ENCODE data around the gene ARHGAP26.

ARHGAP26 gene

GRCh38 chr5:142881076-142881783 lies 111.1 kb downstream of the ARHGAP26 start:
- no peak for DNase-seq

- no peak for DNase-seq
These were observed 111.6 kb downstream of the ARHGAP26 start for GRCh38 chr5:142881784-142882126.

- no peak for DNase-seq
These were observed 112.8 kb downstream of the ARHGAP26 start for GRCh38 chr5:142883025-142883424.

- DNase-seq, result no peak
These were observed 113.3 kb downstream of the ARHGAP26 start for GRCh38 chr5:142883438-142883837.

- DNase-seq, result no peak
These were observed 113.9 kb downstream of the ARHGAP26 start for GRCh38 chr5:142884029-142884428.

GRCh38 chr5:142886211-142886610 lies 116.0 kb downstream of the ARHGAP26 start:
- DNase-seq, result no peak

GRCh38 chr5:142886956-142887355 lies 116.8 kb downstream of the ARHGAP26 start:
- no peak for DNase-seq

GRCh38 chr5:142888469-142889085 lies 118.4 kb downstream of the ARHGAP26 start:
- DNase-seq, result no peak

GRCh38 chr5:142892021-142892420 lies 121.8 kb downstream of the ARHGAP26 start:
- DNase-seq, result no peak

GRCh38 chr5:142894315-142894714 lies 124.1 kb downstream of the ARHGAP26 start:
- no peak for DNase-seq

GRCh38 chr5:142894749-142895148 lies 124.6 kb downstream of the ARHGAP26 start:
- no peak for DNase-seq

- DNase-seq, result no peak
These were observed 126.3 kb downstream of the ARHGAP26 start for GRCh38 chr5:142896325-142897007.

- DNase-seq, result no peak
These were observed 127.2 kb downstream of the ARHGAP26 start for GRCh38 chr5:142897328-142897727.

- DNase-seq, result no peak
These were observed 130.8 kb downstream of the ARHGAP26 start for GRCh38 chr5:142900927-142901326.

- DNase-seq, result no peak
These were observed 131.5 kb downstream of the ARHGAP26 start for GRCh38 chr5:142901476-142902185.

- no peak for DNase-seq
These were observed 132.2 kb downstream of the ARHGAP26 start for GRCh38 chr5:142902186-142902965.

- no peak for DNase-seq
These were observed 134.2 kb downstream of the ARHGAP26 start for GRCh38 chr5:142904416-142904815.

GRCh38 chr5:142905348-142905747 lies 135.2 kb downstream of the ARHGAP26 start:
- DNase-seq, result no peak

- no peak for DNase-seq
These were observed 136.9 kb downstream of the ARHGAP26 start for GRCh38 chr5:142906863-142907671.

- no peak for DNase-seq
These were observed 138.5 kb downstream of the ARHGAP26 start for GRCh38 chr5:142908659-142909058.

- no peak for DNase-seq
These were observed 140.0 kb downstream of the ARHGAP26 start for GRCh38 chr5:142910128-142910527.

GRCh38 chr5:142911170-142911569 lies 141.0 kb downstream of the ARHGAP26 start:
- no peak for DNase-seq

Data from stimulated activated CD4-positive, alpha-beta T cell treated with anti-CD3 and anti-CD28 coated beads, Interleukin-4, amount 100 ng/mL, for 24 hours (primary cell).